SW 1271 (cell line): ENCODE results near the gene RAD51B.

Experiments
- DNase-seq, 2 experiments: peaks; one replicate each; lab custom pipeline; 2025; lab: John Stamatoyannopoulos, UW

The RAD51B gene

GRCh38 chr14:68234101-68234905 lies 414.7 kb downstream of the RAD51B start:
- DNase-seq = no peak

GRCh38 chr14:68235011-68235410 lies 415.4 kb downstream of the RAD51B start:
- DNase-seq = no peak

GRCh38 chr14:68236582-68237458 lies 417.2 kb downstream of the RAD51B start:
- DNase-seq = no peak

GRCh38 chr14:68238551-68238950 lies 419.0 kb downstream of the RAD51B start:
- DNase-seq = no peak

- DNase-seq = no peak
Measured at GRCh38 chr14:68238976-68239375, 419.4 kb downstream of the RAD51B start.

GRCh38 chr14:68239988-68240771 lies 420.6 kb downstream of the RAD51B start:
- no peak for DNase-seq

GRCh38 chr14:68241862-68242487 lies 422.4 kb downstream of the RAD51B start:
- no peak for DNase-seq

- DNase-seq = no peak
Measured at GRCh38 chr14:68243450-68244010, 424.0 kb downstream of the RAD51B start.

- no peak for DNase-seq
Measured at GRCh38 chr14:68244262-68244980, 424.8 kb downstream of the RAD51B start.

- no peak for DNase-seq
Measured at GRCh38 chr14:68245146-68246073, 425.8 kb downstream of the RAD51B start.

GRCh38 chr14:68246074-68246785 lies 426.7 kb downstream of the RAD51B start:
- DNase-seq = no peak

GRCh38 chr14:68246786-68247105 lies 427.2 kb downstream of the RAD51B start:
- DNase-seq = no peak

- DNase-seq = no peak
Measured at GRCh38 chr14:68247274-68247673, 427.7 kb downstream of the RAD51B start.

GRCh38 chr14:68247676-68248268 lies 428.2 kb downstream of the RAD51B start:
- DNase-seq = no peak

GRCh38 chr14:68248481-68249255 lies 429.1 kb downstream of the RAD51B start:
- peak in 1 of 2 experiments; percentile 70 for DNase-seq

GRCh38 chr14:68249661-68250451 lies 430.3 kb downstream of the RAD51B start:
- no peak for DNase-seq
